Endometrial microvascular endothelial cells (primary cell): Measurements from ENCODE around the gene ANKRD44. TPM values are rescaled to one million over a fixed set of nuclear protein-coding genes. Genes with fewer than 3 reads are reported as not detected.

ENCODE experiments used
- in situ Hi-C: cut with HindIII; loops from 2 replicates; pipeline ENCODE4 v1.10.0; 2017; ENCODE audit warnings: low sequenced_read_pairs, low pct_unique_long_range_greater_than_20kb; ENCODE audit errors: inconsistent ontology term
- total RNA-seq: library from RNA; depleted of rRNA; stranded (reverse); fragments of >200 nt; gene quantifications from one replicate; pipeline ENCODE4 v1.2.3, GENCODE V29; 2015; ENCODE audit errors: inconsistent ontology term

ANKRD44 gene
- total RNA-seq, 1 donor from 2014 or later, result 1.8 TPM

DNA sequence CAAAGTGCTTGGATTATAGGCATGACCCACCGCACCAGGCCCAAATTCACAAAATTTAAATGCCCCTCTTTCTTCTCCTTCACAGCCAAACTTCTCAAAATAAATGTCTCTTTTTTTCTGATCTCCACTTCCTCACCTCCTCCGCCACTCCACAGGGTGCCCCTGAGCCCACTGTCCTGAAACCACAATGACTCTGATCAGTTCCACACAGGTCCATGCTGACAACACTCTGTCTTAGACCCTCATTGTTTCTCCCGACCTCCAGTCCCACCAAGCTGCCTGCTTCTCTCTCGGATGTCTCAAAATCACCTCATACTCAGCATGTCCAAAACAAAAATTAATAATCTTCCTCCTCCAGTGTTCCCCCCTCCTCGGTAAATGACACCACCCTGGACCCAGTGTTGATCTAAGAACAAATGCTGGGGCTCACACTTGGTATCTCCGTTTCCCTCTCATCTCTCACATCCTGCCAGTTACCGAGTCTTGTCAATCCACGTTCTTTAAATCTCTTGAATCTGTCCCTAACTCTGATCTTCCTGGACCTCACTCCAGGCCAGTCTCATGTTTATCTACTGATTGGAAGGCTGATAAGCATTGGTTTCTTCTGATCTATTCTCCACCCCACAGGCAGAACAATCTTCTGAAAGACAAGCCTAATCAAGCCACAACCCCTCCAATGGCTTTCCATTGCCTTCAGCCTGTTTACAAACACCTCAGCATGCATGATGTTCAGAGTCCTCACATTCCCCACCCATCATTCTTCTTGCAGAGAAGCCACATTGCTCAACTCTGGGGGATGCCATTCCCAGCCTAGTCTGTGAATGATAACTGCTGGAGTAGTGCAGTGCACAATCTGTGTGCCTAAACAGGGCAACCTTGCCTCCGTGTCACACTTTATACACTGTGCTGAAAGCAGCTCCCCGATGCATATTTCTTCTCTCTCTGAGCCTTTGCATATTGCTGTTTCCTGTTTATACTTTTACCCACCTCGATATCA lies 12.4 kb upstream of the ANKRD44 start:
- in situ Hi-C loops, result no loop called here

GRCh38 chr2:197322143-197322542 lies 11.6 kb upstream of the ANKRD44 start:
- in situ Hi-C loops, result no loop called here

DNA sequence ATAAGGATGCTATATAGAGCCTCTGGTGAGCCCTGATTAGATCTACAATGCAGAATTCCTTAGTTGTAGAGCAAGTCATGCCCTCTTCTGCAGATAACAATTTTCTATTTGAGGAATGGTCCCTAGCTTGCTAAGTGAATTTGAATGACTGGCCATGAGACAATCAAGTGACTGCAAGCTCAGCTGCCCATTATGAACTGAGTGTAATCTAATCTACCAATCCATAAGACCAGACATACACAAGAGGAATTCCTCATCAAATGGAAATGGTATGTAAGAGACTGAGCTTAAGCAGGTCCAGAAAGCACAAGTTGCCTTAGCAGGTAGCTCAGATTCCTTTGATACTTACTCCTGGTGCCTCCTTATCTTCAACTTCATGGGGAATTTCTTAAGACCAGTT lies 4.8 kb upstream of the ANKRD44 start:
- in situ Hi-C loops, result no loop called here

- in situ Hi-C loops, result no loop called here
These were observed 1.6 kb upstream of the ANKRD44 start for GRCh38 chr2:197312186-197312585.

- in situ Hi-C loops, result no loop called here
These were observed 947 bp upstream of the ANKRD44 start for GRCh38 chr2:197311421-197312033.

DNA sequence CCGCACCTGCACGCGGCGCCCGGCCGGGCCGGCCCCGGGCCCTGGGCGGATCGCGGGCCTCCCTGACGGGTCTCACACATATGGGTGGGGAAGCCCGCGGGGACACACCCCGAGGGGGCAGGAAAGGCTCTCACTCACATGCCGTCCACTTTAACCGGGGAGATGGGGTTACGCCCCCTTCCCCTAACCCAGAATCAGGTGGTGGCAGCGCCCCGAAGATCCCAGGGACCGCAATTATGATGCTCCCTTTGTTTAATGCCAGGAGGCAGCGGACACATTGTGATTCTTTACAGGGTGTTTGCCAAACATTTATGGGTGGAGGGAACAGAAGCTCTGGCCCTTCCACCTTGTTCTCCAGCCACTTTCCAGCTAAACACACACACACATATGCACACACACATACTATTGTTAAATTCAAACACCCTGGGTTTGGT lies 424 bp upstream of the ANKRD44 start:
- in situ Hi-C loops, result no loop called here

GRCh38 chr2:197309691-197310231 lies 819 bp downstream of the ANKRD44 start:
- in situ Hi-C loops, result no loop called here

DNA sequence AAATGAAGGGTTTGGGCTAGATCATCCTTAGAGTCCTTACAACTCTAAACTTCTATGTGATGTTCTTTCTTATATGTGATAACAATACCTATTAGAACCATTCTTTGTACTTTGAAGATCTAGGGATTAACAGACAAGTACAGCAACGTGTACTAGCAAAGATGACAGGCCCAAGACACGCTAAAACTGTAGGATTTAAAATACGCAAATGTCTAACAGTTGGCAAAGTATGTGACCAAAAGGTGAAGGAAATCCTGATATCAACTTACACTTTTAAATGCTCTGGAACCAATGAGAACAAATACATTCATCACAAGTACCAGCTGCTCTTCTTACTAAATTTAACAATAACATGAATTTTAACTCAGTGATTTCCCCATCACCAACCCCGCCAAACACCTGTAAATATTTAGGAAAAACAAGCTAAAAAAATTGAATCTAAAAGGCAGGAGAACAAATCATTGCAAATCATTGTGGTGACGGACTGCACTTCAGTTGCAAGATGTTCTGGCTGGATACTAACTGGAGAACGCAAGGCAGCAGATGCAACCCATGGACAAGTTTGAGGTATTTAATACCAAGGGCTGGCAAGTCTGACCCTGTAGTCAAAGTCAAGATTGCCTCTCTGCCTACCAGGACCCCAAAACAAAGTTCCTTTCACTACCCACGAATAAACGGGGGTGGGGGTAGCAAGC lies 1.4 kb downstream of the ANKRD44 start:
- in situ Hi-C loops, result no loop called here

- in situ Hi-C loops, result no loop called here
These were observed 2.0 kb downstream of the ANKRD44 start for GRCh38 chr2:197308585-197308984.

DNA sequence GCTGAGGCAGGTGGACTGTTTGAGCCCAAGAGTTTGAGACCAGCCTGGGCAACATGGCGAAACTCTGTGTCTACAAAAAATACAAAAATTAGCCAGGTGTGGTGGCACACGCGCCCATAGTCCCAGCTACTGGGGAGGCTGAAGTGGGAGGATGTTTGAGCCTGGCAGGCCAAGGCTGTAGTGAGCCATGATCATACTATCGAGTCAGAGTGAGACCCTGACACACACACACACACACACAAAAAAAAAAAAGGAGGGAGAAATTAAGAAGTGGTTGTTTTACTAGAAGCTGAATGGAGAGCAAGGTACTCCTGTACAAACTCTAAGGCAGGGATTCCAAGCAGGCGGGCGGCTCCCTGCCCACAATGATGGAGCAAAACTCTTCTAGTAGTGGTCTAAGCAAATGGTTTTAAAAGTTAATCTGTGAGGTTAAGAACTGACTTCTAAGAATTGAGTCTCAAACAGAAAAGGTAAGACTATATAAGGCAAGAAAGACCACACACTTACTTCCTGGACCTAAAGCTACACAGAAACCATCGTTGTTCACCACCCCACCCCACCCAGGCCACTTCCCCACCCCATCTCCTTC lies 2.6 kb downstream of the ANKRD44 start:
- in situ Hi-C loops, result no loop called here

DNA sequence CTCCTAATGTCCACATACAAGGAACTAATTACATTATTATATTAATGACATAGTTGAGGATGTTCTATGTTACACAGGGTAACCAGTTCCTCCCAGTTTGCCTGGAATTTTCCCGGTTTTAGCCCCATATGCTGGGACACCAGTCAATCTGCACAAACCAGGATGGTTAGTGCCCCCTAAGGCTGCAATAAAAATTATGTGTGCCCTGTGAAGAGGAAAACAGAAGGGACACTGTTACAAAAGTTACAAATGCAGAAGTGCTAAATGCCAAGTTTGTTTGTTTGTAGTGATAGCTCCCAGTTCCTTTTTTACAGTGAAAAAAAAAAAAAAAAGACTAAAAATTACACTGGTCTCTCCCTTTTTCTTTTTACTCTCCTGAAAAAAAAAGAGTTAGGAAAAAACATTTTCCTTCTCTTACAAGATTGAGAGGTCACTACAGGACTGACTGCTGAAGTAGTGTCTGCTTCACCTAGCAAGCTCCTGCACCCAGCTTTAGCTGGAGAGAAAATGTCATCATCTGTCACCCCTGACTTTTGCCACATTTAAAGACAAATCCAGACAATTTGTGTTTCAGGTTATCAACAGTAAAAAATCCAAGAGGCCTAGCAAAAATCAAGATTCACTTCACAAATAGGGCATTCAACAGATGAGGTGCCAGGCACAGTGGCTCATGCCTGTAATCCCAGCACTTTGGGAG lies 3.2 kb downstream of the ANKRD44 start:
- in situ Hi-C loops, result no loop called here

GRCh38 chr2:197306696-197307040 lies 3.9 kb downstream of the ANKRD44 start:
- in situ Hi-C loops, result no loop called here

DNA sequence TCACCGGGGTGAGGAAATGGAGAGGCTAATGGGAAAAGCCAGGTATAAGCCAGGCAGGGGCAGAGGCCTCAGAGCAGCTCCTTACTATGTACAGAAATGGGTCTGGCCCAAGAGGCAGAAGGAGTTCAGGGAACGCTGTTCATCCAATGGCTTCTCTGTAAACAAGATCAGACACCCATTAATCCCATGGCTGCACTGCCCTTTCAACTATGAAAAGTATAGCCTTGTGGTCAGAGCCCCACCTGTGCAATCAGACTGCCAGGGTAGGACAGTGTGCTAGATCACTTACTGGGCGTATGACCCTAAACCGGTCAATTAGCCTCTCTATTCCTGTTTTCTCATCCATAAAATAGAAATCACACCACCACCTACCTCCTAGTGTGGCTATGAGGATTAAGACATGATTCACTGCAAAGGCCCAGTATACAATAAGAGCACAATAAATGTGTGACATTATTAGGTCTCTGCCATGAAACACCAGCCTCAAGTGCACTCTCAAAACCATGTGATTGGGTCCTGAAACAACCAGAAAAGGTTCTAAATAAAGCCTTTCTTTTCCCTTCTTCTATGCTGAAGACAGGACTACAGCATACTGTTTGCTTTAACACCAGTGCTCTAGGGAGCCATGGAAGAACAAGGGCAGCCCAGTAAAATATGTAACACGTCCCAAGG lies 4.4 kb downstream of the ANKRD44 start:
- in situ Hi-C loops, result no loop called here

- in situ Hi-C loops, result no loop called here
These were observed 6.0 kb downstream of the ANKRD44 start for GRCh38 chr2:197304556-197305011.

- in situ Hi-C loops, result no loop called here
These were observed 10.4 kb downstream of the ANKRD44 start for GRCh38 chr2:197300139-197300538.

DNA sequence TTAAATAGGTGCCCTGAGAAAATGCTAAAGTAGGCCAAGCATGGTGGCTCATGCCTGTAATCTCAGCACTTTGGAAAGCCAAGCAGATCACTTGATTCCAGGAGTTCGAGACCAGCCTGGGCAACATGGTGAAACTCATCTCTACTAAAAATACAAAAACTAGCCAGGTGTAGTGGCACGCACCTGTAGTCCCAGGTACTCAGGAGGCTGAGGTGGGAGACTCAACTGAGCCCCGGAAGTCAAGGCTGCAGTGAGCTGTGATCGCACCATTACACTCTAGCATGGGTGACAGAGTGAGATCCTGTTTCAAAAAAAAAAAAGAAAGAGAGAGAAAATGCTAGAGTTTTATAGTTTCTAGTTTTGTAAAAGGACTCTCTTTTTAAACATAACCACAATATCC lies 12.0 kb downstream of the ANKRD44 start:
- in situ Hi-C loops, result no loop called here

- in situ Hi-C loops, result no loop called here
These were observed 12.7 kb downstream of the ANKRD44 start for GRCh38 chr2:197297772-197298318.

DNA sequence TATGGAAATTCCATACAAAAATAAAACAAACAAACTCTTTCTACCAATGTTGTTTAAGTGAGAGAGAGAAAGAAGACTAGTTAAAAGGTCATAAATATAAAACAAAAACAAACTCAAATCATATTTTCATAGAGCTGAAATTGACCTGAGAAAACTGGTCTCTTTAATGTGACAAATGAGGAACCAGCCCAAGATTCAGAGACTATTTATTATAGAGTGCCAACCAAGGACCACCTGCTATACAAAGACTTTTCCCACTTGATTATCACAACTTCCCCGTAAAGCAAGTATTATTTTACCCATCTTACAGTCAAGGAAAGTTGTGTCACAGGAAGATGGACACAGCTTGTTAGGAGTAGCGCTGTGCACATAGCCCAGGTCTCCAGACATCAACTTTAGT lies 13.3 kb downstream of the ANKRD44 start:
- in situ Hi-C loops, result no loop called here
